ENCODE results near the gene ANKRD55. TPM values are rescaled to one million over a fixed set of nuclear protein-coding genes. Genes with fewer than 3 reads are reported as not detected.
"Not testable (repeated sequence)": the region's sequence is repeated elsewhere in the genome, so short reads cannot be mapped to it uniquely, and the experiment has no call there.

Gene ANKRD55
- total RNA-seq, 4 donors from 2014 or later = 0.23 TPM; not detected in 3

- TF ChIP-seq POLR2AphosphoS5 (IDR thresholded peaks at IDR 0.05) (no peak), EP300 (IDR thresholded peaks at IDR 0.05) (no peak), POLR2A (IDR thresholded peaks at IDR 0.05) (no peak), CTCF (IDR thresholded peaks at IDR 0.05) (no peak)
- 69% methylated on average over 6 of the region's 6 CpGs for WGBS
- DNase-seq (ENCODE audit: low spot score in 2 of 2) = no peak
Observed at GRCh38 chr5:56105511-56106291, 127.4 kb downstream of the ANKRD55 start.

GRCh38 chr5:56102889-56103288 is 130.2 kb downstream of the ANKRD55 start:
- DNase-seq (ENCODE audit: low spot score in 2 of 2) = no peak
- TF ChIP-seq EP300 (IDR thresholded peaks at IDR 0.05) = no peak
- TF ChIP-seq POLR2AphosphoS5 (IDR thresholded peaks at IDR 0.05) = no peak
- no peak for TF ChIP-seq POLR2A (IDR thresholded peaks at IDR 0.05)
- TF ChIP-seq CTCF (IDR thresholded peaks at IDR 0.05) = no peak
- H3K27me3 ChIP-seq = no peaks in the 10 kb centered on the region
- peaks cover 28% of the 10 kb centered on the region for H3K4me1 ChIP-seq
- no peaks in the 10 kb centered on the region for H3K9me3 ChIP-seq
- no peak overlapping the region for H3K27ac ChIP-seq
- WGBS = 47% methylated on average over 1 of the region's 1 CpG
- H3K4me3 ChIP-seq = no peak overlapping the region
- no peaks in the 10 kb centered on the region for H3K36me3 ChIP-seq

More at GRCh38 chr5:56105511-56106291, 127.4 kb downstream of the ANKRD55 start:
- no peak overlapping the region for H3K27ac ChIP-seq
- no peaks in the 10 kb centered on the region for H3K27me3 ChIP-seq
- no peak overlapping the region for H3K4me3 ChIP-seq
- H3K4me1 ChIP-seq = peaks cover 6% of the 10 kb centered on the region
- H3K9me3 ChIP-seq = no peaks in the 10 kb centered on the region
- H3K36me3 ChIP-seq = no peaks in the 10 kb centered on the region

GRCh38 chr5:56102207-56102606 is 130.9 kb downstream of the ANKRD55 start:
- H3K27me3 ChIP-seq; H3K27ac ChIP-seq; H3K36me3 ChIP-seq; DNase-seq (ENCODE audit: low spot score in 2 of 2); H3K4me3 ChIP-seq; H3K9me3 ChIP-seq: not testable (repeated sequence)
- 89% methylated on average over 9 of the region's 9 CpGs for WGBS
- H3K4me1 ChIP-seq = peaks cover 28% of the 10 kb centered on the region

GRCh38 chr5:56101180-56101579 is 131.9 kb downstream of the ANKRD55 start:
- Histone ChIP-seq H3K9me3 (no peaks in the 10 kb centered on the region), H3K27me3 (no peaks in the 10 kb centered on the region)

GRCh38 chr5:56100439-56101176 is 132.5 kb downstream of the ANKRD55 start:
- Histone ChIP-seq H3K4me3 (no peak overlapping the region), H3K27me3 (no peaks in the 10 kb centered on the region), H3K27ac (no peak overlapping the region), H3K4me1 (peaks cover 28% of the 10 kb centered on the region), H3K36me3 (no peaks in the 10 kb centered on the region), H3K9me3 (no peaks in the 10 kb centered on the region)
- 62% methylated on average over 3 of the region's 3 CpGs for WGBS
- TF ChIP-seq EP300 (IDR thresholded peaks at IDR 0.05) = no peak
- TF ChIP-seq POLR2A (IDR thresholded peaks at IDR 0.05) = no peak
- no peak for TF ChIP-seq CTCF (IDR thresholded peaks at IDR 0.05)
- no peak for TF ChIP-seq POLR2AphosphoS5 (IDR thresholded peaks at IDR 0.05)
- no peak for DNase-seq (ENCODE audit: low spot score in 2 of 2)

More at GRCh38 chr5:56101180-56101579, 131.9 kb downstream of the ANKRD55 start:
- DNase-seq (ENCODE audit: low spot score in 2 of 2) = no peak
- H3K4me1 ChIP-seq = peaks cover 28% of the 10 kb centered on the region
- H3K27ac ChIP-seq = no peak overlapping the region
- TF ChIP-seq POLR2AphosphoS5 (IDR thresholded peaks at IDR 0.05) (no peak), EP300 (IDR thresholded peaks at IDR 0.05) (no peak), POLR2A (IDR thresholded peaks at IDR 0.05) (no peak), CTCF (IDR thresholded peaks at IDR 0.05) (no peak)
- WGBS = 73% methylated on average over 3 of the region's 3 CpGs
- H3K36me3 ChIP-seq = no peaks in the 10 kb centered on the region
- no peak overlapping the region for H3K4me3 ChIP-seq

All from suprapubic skin (tissue), 4 donors.